ENCODE data around the gene ULBP1.

The ULBP1 gene

DNA sequence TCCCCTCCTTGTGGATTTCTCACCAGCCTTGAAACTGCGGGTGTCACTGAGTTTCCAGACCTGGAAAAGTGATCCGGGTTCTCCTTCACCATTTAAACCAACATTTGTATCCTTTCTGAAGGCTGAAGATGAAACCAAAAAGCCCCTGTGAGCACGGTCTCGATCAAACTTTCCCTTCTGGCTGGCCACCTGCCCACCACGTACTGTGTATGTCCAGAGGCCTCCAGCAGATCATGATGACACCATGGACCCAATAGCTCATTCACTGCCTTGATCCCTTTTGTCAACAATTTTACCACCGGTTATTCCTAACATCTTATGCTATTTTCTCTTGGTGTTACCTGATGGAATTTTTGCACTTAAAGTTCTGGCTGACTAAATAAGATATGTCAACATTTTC lies 15.6 kb downstream of the ULBP1 start:
- DNase-seq (ENCODE audit: low read depth), result no peak
- TF ChIP-seq, protein P1, sequence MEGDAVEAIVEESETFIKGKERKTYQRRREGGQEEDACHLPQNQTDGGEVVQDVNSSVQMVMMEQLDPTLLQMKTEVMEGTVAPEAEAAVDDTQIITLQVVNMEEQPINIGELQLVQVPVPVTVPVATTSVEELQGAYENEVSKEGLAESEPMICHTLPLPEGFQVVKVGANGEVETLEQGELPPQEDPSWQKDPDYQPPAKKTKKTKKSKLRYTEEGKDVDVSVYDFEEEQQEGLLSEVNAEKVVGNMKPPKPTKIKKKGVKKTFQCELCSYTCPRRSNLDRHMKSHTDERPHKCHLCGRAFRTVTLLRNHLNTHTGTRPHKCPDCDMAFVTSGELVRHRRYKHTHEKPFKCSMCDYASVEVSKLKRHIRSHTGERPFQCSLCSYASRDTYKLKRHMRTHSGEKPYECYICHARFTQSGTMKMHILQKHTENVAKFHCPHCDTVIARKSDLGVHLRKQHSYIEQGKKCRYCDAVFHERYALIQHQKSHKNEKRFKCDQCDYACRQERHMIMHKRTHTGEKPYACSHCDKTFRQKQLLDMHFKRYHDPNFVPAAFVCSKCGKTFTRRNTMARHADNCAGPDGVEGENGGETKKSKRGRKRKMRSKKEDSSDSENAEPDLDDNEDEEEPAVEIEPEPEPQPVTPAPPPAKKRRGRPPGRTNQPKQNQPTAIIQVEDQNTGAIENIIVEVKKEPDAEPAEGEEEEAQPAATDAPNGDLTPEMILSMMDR (conservative IDR thresholded peaks at IDR 0.05; ENCODE audit: low read depth, low read length), result no peak
- H3K4me3 ChIP-seq (ENCODE audit: low read depth, low read length), result no peak overlapping the region

DNA sequence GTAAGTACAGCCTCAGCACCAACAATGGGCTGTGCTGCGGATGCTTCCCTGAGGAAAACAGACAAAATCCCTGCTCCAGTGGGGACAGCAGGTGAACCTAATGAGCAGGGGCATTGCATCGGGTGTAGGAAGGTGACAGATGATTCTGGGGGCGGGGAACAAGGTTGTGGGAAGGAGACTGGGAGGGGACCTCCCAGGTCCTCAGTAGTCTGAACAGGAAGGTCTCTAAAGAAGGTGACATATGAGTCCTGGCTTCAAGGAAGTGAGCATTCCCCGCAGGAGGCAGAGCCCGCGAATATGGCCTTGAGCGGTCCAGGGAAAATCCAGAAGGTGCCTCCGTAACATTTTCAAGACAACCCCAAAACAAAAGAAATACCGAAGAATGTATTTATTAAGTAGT lies 19.4 kb downstream of the ULBP1 start:
- TF ChIP-seq, protein P1 (conservative IDR thresholded peaks at IDR 0.05; ENCODE audit: low read depth, low read length), result no peak
- H3K4me3 ChIP-seq (ENCODE audit: low read depth, low read length), result no peak overlapping the region
- DNase-seq (ENCODE audit: low read depth), result no peak

DNA sequence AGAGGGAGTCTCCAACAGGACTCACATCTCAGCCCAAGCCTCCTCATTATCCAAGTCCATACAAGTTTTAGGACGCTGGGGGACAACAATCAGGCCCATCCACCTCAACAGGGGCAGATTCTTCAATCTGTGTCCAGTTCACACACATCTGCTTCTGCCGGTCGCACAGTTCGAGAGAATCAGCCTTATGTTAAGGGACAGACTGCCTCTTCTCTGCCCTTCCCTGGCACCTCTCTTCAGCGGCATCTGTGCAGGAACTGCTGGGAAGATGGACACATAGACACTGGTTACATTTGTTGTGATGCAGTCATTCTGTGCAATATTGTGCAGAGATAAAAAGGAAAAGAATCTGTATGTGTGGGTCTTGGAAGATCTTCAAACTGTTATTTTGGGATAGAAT lies 21.0 kb downstream of the ULBP1 start:
- TF ChIP-seq, protein P1 (conservative IDR thresholded peaks at IDR 0.05; ENCODE audit: low read depth, low read length), result no peak
- no peak for DNase-seq (ENCODE audit: low read depth)
- no peak overlapping the region for H3K4me3 ChIP-seq (ENCODE audit: low read depth, low read length)

DNA sequence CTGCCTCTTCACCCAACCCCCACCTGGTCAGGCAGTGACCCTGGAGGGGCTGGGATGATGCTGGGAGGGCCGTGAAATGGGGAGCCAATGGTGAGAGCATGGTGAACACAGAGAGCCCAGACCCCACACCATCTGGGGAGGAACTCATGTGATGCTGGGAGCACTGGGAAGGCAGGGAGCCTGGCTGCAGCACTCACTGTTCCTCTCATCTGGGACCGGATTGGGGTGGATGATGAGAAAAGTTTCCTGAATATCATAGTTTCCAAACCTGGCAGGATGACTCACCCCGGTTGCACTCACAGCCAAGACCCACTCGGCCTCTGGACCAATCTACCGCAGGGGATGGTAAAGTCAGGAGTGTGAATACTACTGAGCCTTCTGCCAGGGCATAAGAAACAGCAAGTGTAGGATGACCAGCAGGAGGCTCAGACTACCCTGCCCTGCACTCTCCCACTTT lies 21.8 kb downstream of the ULBP1 start:
- TF ChIP-seq, protein P1 (conservative IDR thresholded peaks at IDR 0.05; ENCODE audit: low read depth, low read length), result no peak
- DNase-seq (ENCODE audit: low read depth), result no peak
- H3K4me3 ChIP-seq (ENCODE audit: low read depth, low read length), result no peak overlapping the region

DNA sequence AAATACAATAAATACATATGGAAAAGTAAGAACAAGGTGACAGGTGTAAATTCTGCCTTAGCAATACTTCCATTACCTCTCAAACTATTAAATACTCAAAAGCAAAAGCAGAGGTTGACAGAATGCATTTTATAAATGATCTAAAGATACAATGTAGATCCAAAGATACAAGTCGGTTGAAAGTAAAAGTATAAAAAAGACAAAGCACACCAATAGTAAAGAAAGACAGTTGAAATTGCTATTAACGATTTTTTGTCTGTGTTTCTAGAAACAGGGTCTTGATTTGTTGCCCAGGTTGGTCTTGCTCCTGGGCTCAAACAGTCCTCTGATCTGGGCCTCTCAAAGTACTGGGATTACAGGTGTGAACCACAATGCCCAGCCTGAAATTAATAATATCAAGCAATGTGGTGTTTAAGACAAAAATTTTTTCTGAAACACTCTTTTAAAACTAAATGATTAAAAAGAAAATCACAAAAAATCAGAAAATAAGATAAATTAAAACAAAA lies 23.9 kb downstream of the ULBP1 start:
- no peak for DNase-seq (ENCODE audit: low read depth)
- H3K4me3 ChIP-seq (ENCODE audit: low read depth, low read length), result no peak overlapping the region
- TF ChIP-seq, protein P1 (conservative IDR thresholded peaks at IDR 0.05; ENCODE audit: low read depth, low read length), result no peak

DNA sequence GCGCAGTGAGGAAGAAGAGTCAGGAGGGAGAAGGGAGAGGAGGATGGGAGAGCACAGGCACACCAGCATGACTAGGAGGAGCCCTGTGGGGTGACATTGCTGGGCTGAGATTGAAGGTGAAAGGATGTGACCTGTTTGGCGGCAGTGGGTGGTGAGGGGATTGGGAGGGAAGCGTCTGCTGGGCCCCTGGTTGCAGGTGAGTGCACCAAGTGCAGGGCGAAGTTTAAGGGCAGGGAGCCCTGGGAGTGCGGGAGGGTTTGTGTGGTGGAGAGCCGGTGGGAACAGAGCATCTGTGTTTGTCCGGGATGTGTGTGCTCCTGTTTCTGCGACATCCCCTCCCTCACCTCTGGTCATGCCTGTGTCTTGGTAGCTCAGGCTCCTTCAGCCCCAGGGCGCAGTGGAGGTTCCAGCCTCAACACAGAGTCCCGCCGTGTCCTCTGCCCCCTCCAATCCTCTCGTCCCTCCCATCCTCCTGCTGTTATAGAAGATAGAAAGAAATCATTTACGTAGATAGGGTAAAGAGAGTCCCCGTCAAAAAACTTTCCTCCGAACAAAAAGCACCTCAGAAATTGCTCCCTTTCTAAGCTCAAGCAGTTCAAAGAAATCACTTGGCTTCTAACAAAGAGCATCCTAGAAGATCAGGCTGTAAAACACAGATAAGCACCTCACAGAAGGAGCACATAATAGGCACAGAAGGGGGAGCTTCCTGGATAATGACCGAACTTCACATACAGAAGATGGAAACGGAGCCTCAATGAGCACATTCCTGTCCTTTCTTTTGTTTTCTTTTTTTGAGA lies 25.0 kb downstream of the ULBP1 start:
- H3K4me3 ChIP-seq (ENCODE audit: low read depth, low read length), result no peak overlapping the region
- no peak for DNase-seq (ENCODE audit: low read depth)
- TF ChIP-seq, protein P1 (conservative IDR thresholded peaks at IDR 0.05; ENCODE audit: low read depth, low read length), result no peak

DNA sequence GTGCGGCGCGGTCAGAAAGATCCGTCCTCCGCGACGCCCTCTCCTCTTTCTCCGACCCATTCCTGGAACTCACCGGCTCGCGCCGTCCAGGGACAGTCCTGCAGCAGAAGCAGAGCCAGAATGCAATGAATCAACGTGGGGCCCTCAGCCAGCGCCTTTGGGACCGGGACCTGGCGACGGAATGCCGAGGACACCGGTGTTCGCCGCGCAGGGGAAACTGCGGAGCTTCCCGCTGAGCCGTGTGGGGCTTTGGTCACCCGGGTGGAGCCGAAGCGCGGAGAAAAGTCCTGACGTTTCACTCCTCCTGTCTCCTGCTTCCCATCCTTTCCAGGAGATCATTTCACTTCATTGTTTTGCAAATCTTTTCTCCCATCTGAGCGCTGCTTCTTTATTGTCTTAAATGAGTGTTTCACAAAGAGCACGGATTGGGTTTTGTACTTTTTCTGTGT lies 26.5 kb downstream of the ULBP1 start:
- H3K4me3 ChIP-seq (ENCODE audit: low read depth, low read length), result no peak overlapping the region
- DNase-seq (ENCODE audit: low read depth), result no peak
- TF ChIP-seq, protein P1 (conservative IDR thresholded peaks at IDR 0.05; ENCODE audit: low read depth, low read length), result no peak

Measured in choroid plexus epithelial cell (primary cell).